Memory B cell (primary cell): Measurements from ENCODE around the gene C1orf87.
A peak's percentile ranks its signal among the peaks of the same experiment; 100 is the strongest.
"Not testable (repeated sequence)": the region's sequence is repeated elsewhere in the genome, so short reads cannot be mapped to it uniquely, and the experiment has no call there.

ENCODE experiments used
- ATAC-seq: fragments of 150-1000 bp; cut with Tn5 transposase; 2 replicates; pipeline ENCODE4 v1.10.0; 2021; ENCODE audit warnings: low read depth, mild to moderate bottlenecking, moderate library complexity
- DNase-seq, 2 donors: peaks; one replicate each; pipeline ENCODE4 v3.0.0; 2022; ENCODE audit warnings: low spot score in 2 of 2
- H3K27ac Mint-ChIP-seq: one replicate; pipeline ENCODE4 v1.8.0; 2022; ENCODE audit warnings: mild to moderate bottlenecking, moderate library complexity, mixed read lengths
- H3K27me3 Mint-ChIP-seq: one replicate; pipeline ENCODE4 v1.8.0; 2022; ENCODE audit warnings: mixed read lengths
- H3K36me3 Mint-ChIP-seq: one replicate; pipeline ENCODE4 v1.8.0; 2022; ENCODE audit warnings: mild to moderate bottlenecking, mixed read lengths
- H3K4me1 Mint-ChIP-seq: one replicate; pipeline ENCODE4 v1.8.0; 2022; ENCODE audit warnings: mixed read lengths
- H3K4me3 Mint-ChIP-seq: one replicate; pipeline ENCODE4 v1.8.0; 2022; ENCODE audit warnings: mild to moderate bottlenecking, moderate library complexity, mixed read lengths
- H3K9me3 Mint-ChIP-seq: one replicate; pipeline ENCODE4 v1.8.0; 2022; ENCODE audit warnings: mixed read lengths

The C1orf87 gene

GRCh38 chr1:59972216-59972927 lies 101.2 kb downstream of the C1orf87 start:
- peaks cover 21% of the 10 kb centered on the region for H3K27me3 Mint-ChIP-seq
- no peaks in the 10 kb centered on the region for H3K36me3 Mint-ChIP-seq
- H3K9me3 Mint-ChIP-seq: no peaks in the 10 kb centered on the region
- H3K4me3 Mint-ChIP-seq: no peak overlapping the region
- no peak for DNase-seq
- no peak for ATAC-seq
- peaks cover 8% of the 10 kb centered on the region for H3K4me1 Mint-ChIP-seq
- H3K27ac Mint-ChIP-seq: no peak overlapping the region

GRCh38 chr1:59971464-59971911 lies 102.1 kb downstream of the C1orf87 start:
- H3K27me3 Mint-ChIP-seq: peaks cover 19% of the 10 kb centered on the region
- H3K4me3 Mint-ChIP-seq: no peak overlapping the region
- no peak overlapping the region for H3K27ac Mint-ChIP-seq

GRCh38 chr1:59969542-59970175 lies 103.9 kb downstream of the C1orf87 start:
- not testable (repeated sequence) for ATAC-seq, H3K9me3 Mint-ChIP-seq, DNase-seq, H3K27me3 Mint-ChIP-seq, H3K27ac Mint-ChIP-seq, H3K4me1 Mint-ChIP-seq, H3K4me3 Mint-ChIP-seq, H3K36me3 Mint-ChIP-seq

More at GRCh38 chr1:59971464-59971911, 102.1 kb downstream of the C1orf87 start:
- DNase-seq (peak; percentile 14 to 43), ATAC-seq (no peak)
- H3K36me3 Mint-ChIP-seq: no peaks in the 10 kb centered on the region
- H3K9me3 Mint-ChIP-seq: no peaks in the 10 kb centered on the region
- peaks cover 5% of the 10 kb centered on the region for H3K4me1 Mint-ChIP-seq

GRCh38 chr1:59968746-59969145 lies 104.8 kb downstream of the C1orf87 start:
- DNase-seq, ATAC-seq, H3K27ac Mint-ChIP-seq, H3K4me3 Mint-ChIP-seq, H3K36me3 Mint-ChIP-seq, H3K27me3 Mint-ChIP-seq, H3K9me3 Mint-ChIP-seq, H3K4me1 Mint-ChIP-seq: not testable (repeated sequence)

GRCh38 chr1:59967780-59968179 lies 105.8 kb downstream of the C1orf87 start:
- ATAC-seq (no peak), DNase-seq (no peak)
- peaks cover 3% of the 10 kb centered on the region for H3K27me3 Mint-ChIP-seq
- no peak overlapping the region for H3K27ac Mint-ChIP-seq
- peaks cover 5% of the 10 kb centered on the region for H3K4me1 Mint-ChIP-seq
- H3K36me3 Mint-ChIP-seq: no peaks in the 10 kb centered on the region
- H3K4me3 Mint-ChIP-seq: no peak overlapping the region
- no peaks in the 10 kb centered on the region for H3K9me3 Mint-ChIP-seq

- H3K4me1 Mint-ChIP-seq: peaks cover 5% of the 10 kb centered on the region
- ATAC-seq (no peak), DNase-seq (no peak)
- no peak overlapping the region for H3K27ac Mint-ChIP-seq
- H3K4me3 Mint-ChIP-seq: no peak overlapping the region
- peaks cover 3% of the 10 kb centered on the region for H3K27me3 Mint-ChIP-seq
- H3K36me3 Mint-ChIP-seq: no peaks in the 10 kb centered on the region
- H3K9me3 Mint-ChIP-seq: no peaks in the 10 kb centered on the region
Observed at GRCh38 chr1:59967141-59967697, 106.4 kb downstream of the C1orf87 start.

GRCh38 chr1:59952065-59952464 lies 121.5 kb downstream of the C1orf87 start:
- ATAC-seq (no peak), DNase-seq (no peak)
- peaks cover 6% of the 10 kb centered on the region for H3K27me3 Mint-ChIP-seq
- H3K36me3 Mint-ChIP-seq: no peaks in the 10 kb centered on the region
- H3K27ac Mint-ChIP-seq: no peak overlapping the region
- H3K4me3 Mint-ChIP-seq: no peak overlapping the region
- no peaks in the 10 kb centered on the region for H3K4me1 Mint-ChIP-seq
- H3K9me3 Mint-ChIP-seq: no peaks in the 10 kb centered on the region

GRCh38 chr1:59949648-59950047 lies 123.9 kb downstream of the C1orf87 start:
- no peak for ATAC-seq
- no peak for DNase-seq
- H3K4me3 Mint-ChIP-seq: no peak overlapping the region
- H3K36me3 Mint-ChIP-seq: no peaks in the 10 kb centered on the region
- H3K27me3 Mint-ChIP-seq: peaks cover 6% of the 10 kb centered on the region
- no peaks in the 10 kb centered on the region for H3K4me1 Mint-ChIP-seq
- H3K9me3 Mint-ChIP-seq: no peaks in the 10 kb centered on the region
- no peak overlapping the region for H3K27ac Mint-ChIP-seq

GRCh38 chr1:59948990-59949389 lies 124.6 kb downstream of the C1orf87 start:
- ATAC-seq: no peak
- no peaks in the 10 kb centered on the region for H3K36me3 Mint-ChIP-seq
- no peak overlapping the region for H3K4me3 Mint-ChIP-seq
- DNase-seq: no peak
- H3K27ac Mint-ChIP-seq: no peak overlapping the region
- H3K9me3 Mint-ChIP-seq: no peaks in the 10 kb centered on the region
- H3K27me3 Mint-ChIP-seq: peaks cover 4% of the 10 kb centered on the region
- H3K4me1 Mint-ChIP-seq: no peaks in the 10 kb centered on the region

- Mint-ChIP-seq H3K27ac (no peak overlapping the region), H3K36me3 (no peaks in the 10 kb centered on the region), H3K4me1 (no peaks in the 10 kb centered on the region), H3K9me3 (no peaks in the 10 kb centered on the region), H3K27me3 (peaks cover 6% of the 10 kb centered on the region), H3K4me3 (no peak overlapping the region)
- peak in 1 of 2 donors; percentile 47 for DNase-seq
- ATAC-seq: peak; percentile 78
Observed at GRCh38 chr1:59947047-59947938, 126.3 kb downstream of the C1orf87 start.

GRCh38 chr1:59945790-59946189 lies 127.8 kb downstream of the C1orf87 start:
- no peak for DNase-seq
- Mint-ChIP-seq H3K27me3 (peaks cover 9% of the 10 kb centered on the region), H3K9me3 (no peaks in the 10 kb centered on the region), H3K4me1 (no peaks in the 10 kb centered on the region), H3K27ac (no peak overlapping the region), H3K36me3 (no peaks in the 10 kb centered on the region), H3K4me3 (no peak overlapping the region)
- no peak for ATAC-seq
